ENCODE measurements around the gene PTPRK.

The PTPRK gene

DNA sequence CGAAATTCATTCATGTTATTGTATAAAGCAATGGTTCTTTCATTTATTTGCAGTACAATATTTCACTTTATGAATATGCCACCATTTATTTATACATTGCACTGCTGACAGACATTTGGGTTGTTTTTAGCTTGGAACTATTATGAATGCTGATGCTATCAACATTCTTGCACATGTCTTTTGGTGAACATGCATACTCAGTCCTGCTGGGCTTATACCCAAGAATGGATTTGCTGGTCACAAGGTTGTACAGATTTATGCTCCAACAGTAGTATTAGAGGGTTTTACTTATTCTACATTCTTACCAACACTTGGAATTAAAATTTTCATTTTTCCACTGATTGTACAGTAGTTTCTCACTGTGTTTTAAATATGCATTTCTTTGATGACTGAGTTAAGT is 126.2 kb downstream of the PTPRK start:
- Mint-ChIP-seq H3K27me3 (ENCODE audit: low read depth) (no peaks in the 10 kb centered on the region), H3K27ac (no peak overlapping the region), H3K4me3 (no peak overlapping the region), H3K36me3 (ENCODE audit: low read depth) (peaks cover 12% of the 10 kb centered on the region), H3K4me1 (peaks cover 27% of the 10 kb centered on the region), H3K9me3 (no peaks in the 10 kb centered on the region)
- no peak for TF ChIP-seq CTCF (IDR thresholded peaks at IDR 0.05; ENCODE audit: unreplicated experiment in 3 of 3)

GRCh38 chr6:128389820-128390534 is 130.4 kb downstream of the PTPRK start:
- H3K27ac Mint-ChIP-seq = peak overlapping the region; percentile 8 to 13 (median 11)
- H3K27me3 Mint-ChIP-seq (ENCODE audit: low read depth) = no peaks in the 10 kb centered on the region
- no peaks in the 10 kb centered on the region for H3K9me3 Mint-ChIP-seq
- no peak for TF ChIP-seq CTCF (IDR thresholded peaks at IDR 0.05; ENCODE audit: unreplicated experiment in 3 of 3)
- no peaks in the 10 kb centered on the region for H3K36me3 Mint-ChIP-seq (ENCODE audit: low read depth)
- H3K4me3 Mint-ChIP-seq = peak overlapping the region in 1 of 3 experiments; percentile 18
- H3K4me1 Mint-ChIP-seq = peaks cover 27% of the 10 kb centered on the region

GRCh38 chr6:128388380-128388779 is 132.0 kb downstream of the PTPRK start:
- no peaks in the 10 kb centered on the region for H3K9me3 Mint-ChIP-seq
- no peak overlapping the region for H3K4me3 Mint-ChIP-seq
- H3K27ac Mint-ChIP-seq = no peak overlapping the region
- no peaks in the 10 kb centered on the region for H3K27me3 Mint-ChIP-seq (ENCODE audit: low read depth)
- H3K4me1 Mint-ChIP-seq = peaks cover 18% of the 10 kb centered on the region
- no peak for TF ChIP-seq CTCF (IDR thresholded peaks at IDR 0.05; ENCODE audit: unreplicated experiment in 3 of 3)
- H3K36me3 Mint-ChIP-seq (ENCODE audit: low read depth) = no peaks in the 10 kb centered on the region

DNA sequence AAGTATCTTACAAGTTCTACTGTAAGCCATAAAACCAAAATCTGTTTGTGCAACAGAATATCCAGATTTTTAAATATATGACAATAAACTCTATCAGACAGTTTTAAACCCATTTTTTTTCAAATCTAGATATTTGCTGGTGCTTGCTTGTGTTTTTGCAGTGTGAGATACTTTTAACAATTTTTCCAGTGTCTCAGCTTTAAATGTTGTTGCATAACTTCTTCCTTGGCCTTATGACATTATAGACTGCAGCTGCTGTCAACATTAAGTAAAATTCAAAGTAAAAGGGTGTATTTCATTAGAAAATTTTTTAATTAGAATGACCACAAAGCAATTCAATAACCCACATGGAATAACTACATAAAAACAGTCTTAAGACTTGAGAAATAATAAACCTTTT is 139.5 kb downstream of the PTPRK start:
- no peak overlapping the region for H3K27ac Mint-ChIP-seq
- no peaks in the 10 kb centered on the region for H3K27me3 Mint-ChIP-seq (ENCODE audit: low read depth)
- H3K9me3 Mint-ChIP-seq = peaks cover 20% of the 10 kb centered on the region
- no peak for TF ChIP-seq CTCF (IDR thresholded peaks at IDR 0.05; ENCODE audit: unreplicated experiment in 3 of 3)
- H3K4me1 Mint-ChIP-seq = no peaks in the 10 kb centered on the region
- no peak overlapping the region for H3K4me3 Mint-ChIP-seq
- H3K36me3 Mint-ChIP-seq (ENCODE audit: low read depth) = peaks cover 23% of the 10 kb centered on the region

DNA sequence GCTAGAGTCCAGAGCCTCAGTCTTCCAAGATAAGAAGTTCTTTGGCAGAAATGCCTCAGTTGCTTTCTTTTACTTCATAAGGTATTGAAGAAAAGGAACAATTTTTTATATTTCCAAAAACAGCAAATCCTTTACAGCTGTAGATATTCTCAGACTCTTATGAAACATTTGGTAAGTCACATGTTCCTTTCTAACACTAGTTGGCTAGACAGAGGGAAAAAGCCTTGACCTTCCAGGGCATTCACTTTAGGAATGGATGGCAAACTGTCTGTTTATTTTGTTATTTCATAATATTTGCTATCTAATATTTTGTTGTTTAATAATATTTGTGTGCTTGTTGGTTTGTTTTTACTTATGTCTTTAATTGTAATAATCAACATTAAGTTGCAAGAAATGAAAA is 140.8 kb downstream of the PTPRK start:
- H3K36me3 Mint-ChIP-seq (ENCODE audit: low read depth) = peaks cover 37% of the 10 kb centered on the region
- H3K4me3 Mint-ChIP-seq = no peak overlapping the region
- TF ChIP-seq CTCF (IDR thresholded peaks at IDR 0.05; ENCODE audit: unreplicated experiment in 3 of 3) = no peak
- H3K9me3 Mint-ChIP-seq = peaks cover 29% of the 10 kb centered on the region
- no peaks in the 10 kb centered on the region for H3K4me1 Mint-ChIP-seq
- H3K27me3 Mint-ChIP-seq (ENCODE audit: low read depth) = no peaks in the 10 kb centered on the region
- no peak overlapping the region for H3K27ac Mint-ChIP-seq

DNA sequence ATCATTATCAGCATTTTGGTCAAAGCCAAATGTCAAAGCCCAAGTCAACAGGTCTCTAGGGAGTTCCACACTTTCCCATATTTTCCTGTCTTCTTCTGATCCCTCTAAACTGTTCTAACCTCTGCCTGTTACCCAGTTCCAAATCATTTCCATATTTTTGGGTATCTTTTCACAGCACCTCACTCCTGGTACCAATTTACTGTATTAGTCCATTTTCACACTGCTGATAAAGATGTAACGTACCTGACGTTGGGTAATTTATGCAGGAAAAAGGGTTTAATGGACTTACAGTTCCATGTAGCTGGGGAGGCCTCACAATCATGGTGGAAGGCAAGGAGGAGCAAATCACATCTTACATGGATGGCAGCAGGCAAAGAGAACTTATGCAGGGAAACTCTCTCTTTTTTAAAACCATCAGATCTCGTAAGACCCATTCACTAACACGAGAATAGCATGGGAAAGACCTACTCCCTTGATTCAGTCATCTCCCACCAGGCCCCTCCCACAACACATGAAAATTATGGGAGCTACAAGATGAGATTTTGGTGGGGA is 143.4 kb downstream of the PTPRK start:
- TF ChIP-seq CTCF (IDR thresholded peaks at IDR 0.05; ENCODE audit: unreplicated experiment in 3 of 3) = no peak
- Mint-ChIP-seq H3K4me1 (no peaks in the 10 kb centered on the region), H3K36me3 (ENCODE audit: low read depth) (peaks cover 49% of the 10 kb centered on the region), H3K27ac (no peak overlapping the region), H3K9me3 (peaks cover 35% of the 10 kb centered on the region), H3K27me3 (ENCODE audit: low read depth) (no peaks in the 10 kb centered on the region), H3K4me3 (no peak overlapping the region)

Measured in nephron (organoid).